GM21447 (cell line): ENCODE data around the gene ZBTB16.

Experiments
- ATAC-seq: cut with Tn5 transposase; IDR thresholded peaks from one replicate; pipeline ENCODE4 v1.9.1; 2021; ENCODE audit not compliant: unreplicated experiment

Gene ZBTB16

GRCh38 chr11:114253771-114254170 is 194.3 kb downstream of the ZBTB16 start:
- no peak for ATAC-seq

GRCh38 chr11:114254571-114255146 is 195.1 kb downstream of the ZBTB16 start:
- no peak for ATAC-seq

GRCh38 chr11:114255289-114255688 is 195.8 kb downstream of the ZBTB16 start:
- ATAC-seq, result no peak

GRCh38 chr11:114256176-114256966 is 196.9 kb downstream of the ZBTB16 start:
- no peak for ATAC-seq

DNA sequence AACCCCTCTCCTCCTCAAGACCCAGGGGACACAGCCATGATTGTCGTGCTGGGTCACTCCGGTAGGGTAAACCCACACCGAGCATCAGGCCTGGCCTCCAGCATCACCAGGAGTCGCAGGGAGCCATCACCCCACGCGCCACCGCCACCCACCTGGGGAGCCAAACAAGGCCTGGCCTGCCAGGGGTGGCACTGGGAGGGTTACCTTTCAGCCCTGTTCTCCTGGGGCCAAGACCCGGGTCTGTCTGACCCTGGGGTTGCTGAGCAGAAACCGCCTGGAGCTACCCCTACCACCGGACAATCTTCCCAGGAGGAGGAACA is 197.4 kb downstream of the ZBTB16 start:
- ATAC-seq, result no peak

- ATAC-seq, result no peak
These were observed 198.4 kb downstream of the ZBTB16 start for GRCh38 chr11:114257621-114258558.

- ATAC-seq, result no peak
These were observed 199.2 kb downstream of the ZBTB16 start for GRCh38 chr11:114258696-114259095.

GRCh38 chr11:114259124-114259526 is 199.6 kb downstream of the ZBTB16 start:
- ATAC-seq, result no peak

DNA sequence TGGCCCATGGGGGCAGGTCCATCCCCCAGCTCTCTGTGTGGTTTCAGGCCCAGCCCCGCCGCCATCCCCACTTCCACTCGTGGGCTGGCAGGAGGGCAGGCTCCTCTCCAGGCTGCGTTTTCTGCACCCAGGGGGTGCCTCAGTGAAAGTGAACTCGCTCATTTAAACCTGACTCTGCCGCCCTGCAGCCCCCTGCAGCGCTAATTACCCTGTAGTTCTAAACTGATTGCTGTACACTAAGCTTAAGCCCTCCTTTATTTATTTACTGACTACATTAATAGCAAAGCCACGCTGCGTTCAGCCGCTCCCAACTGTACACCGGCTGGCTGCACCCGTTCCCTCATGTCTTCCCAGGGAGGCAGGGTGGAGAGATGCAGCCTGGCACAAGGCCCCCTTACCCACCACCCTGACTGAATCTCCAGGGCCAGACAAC is 200.1 kb downstream of the ZBTB16 start:
- no peak for ATAC-seq

DNA sequence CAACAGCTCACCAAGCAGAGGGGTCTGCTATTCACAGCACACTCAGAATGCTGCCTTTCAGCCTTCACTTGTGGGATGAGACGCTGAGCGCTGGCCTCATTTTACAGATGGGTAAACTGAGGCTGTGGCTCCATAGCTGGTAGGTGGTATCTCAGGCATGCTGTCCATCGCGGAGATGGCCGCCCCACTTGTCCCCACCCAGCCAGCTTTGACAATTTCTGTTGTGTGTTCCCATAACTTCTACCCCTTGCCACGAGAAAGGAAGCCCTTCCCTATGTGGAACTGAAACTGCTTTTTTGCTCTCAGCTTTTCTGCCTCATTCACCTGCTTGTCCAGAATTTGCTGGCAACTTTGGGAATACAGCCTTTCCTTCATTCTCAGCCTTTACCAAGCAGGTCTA is 200.6 kb downstream of the ZBTB16 start:
- ATAC-seq, result no peak

DNA sequence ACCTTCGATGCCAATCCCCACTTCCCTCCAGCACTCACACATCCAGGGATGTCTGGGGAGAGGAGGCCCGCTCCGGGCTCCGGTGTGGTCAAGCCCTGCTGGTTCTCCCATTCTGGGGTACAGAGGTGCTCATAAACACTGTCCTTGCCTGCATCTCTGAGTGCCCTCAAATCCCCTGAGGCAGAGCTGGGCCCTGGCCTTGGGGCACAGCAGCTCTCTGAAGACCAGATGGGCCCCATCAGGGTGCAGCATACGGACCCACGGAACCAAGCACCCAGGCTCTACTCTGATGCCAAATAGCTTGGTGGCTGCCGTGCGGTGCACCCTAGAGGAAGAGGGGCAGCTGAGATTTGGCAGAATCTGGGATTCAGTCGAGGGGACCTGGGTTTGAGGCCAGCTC is 201.0 kb downstream of the ZBTB16 start:
- no peak for ATAC-seq

GRCh38 chr11:114261791-114262190 is 202.3 kb downstream of the ZBTB16 start:
- ATAC-seq, result no peak

- ATAC-seq, result no peak
These were observed 203.4 kb downstream of the ZBTB16 start for GRCh38 chr11:114262681-114263512.

- no peak for ATAC-seq
These were observed 204.1 kb downstream of the ZBTB16 start for GRCh38 chr11:114263513-114264170.

DNA sequence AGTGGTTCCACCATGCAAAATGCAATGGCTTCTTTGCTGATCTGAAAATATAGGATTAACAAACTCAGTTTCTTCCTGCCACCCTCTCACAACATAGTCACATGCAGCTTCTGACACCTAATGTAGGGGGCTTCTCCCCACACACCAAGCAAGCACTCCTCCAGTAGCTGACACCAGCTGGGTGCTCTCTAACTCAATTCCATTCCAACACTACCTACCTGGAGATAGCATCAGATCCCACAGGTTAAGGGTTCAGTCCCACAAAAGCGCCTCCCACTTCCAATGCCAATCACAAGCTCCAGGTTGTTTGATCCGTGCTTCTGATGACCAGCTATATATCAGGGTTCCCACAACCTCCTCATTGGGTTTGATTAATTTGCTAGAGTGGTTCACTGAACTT is 204.9 kb downstream of the ZBTB16 start:
- ATAC-seq, result no peak

DNA sequence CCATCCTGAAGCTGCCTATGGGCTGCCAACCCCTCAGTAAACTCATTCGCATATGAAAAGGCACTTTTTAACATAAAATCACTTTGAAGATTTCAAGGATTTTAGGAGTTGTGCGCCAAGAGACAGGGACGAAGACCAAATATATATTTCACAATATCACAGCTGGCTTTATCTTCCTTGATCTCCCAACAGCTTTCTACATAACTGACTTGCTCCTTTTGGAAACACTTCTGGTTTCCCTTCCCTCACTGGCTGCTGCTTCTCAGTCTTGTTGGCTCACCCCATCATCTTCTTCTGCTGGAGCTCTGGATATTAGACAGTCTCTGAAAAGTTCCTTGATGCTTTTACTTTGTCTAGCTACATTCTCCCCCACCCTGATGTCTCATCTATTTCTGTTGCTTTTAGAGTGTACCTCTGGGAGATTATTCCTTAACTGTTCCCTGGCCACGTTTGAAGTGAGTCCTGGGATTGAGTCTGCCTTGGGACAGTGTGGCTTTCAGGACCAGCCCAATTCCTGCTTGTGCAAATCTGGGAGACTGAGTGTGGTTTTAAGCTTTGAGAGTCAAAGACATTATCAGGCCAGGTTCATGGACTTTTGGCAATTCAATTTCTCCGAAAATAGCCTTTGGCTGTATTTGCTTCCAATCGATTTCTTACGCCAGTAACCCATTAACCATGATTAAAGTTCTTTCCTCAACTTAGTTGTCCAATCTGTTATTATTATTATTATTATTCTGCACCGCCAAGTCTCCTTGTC is 205.8 kb downstream of the ZBTB16 start:
- no peak for ATAC-seq

DNA sequence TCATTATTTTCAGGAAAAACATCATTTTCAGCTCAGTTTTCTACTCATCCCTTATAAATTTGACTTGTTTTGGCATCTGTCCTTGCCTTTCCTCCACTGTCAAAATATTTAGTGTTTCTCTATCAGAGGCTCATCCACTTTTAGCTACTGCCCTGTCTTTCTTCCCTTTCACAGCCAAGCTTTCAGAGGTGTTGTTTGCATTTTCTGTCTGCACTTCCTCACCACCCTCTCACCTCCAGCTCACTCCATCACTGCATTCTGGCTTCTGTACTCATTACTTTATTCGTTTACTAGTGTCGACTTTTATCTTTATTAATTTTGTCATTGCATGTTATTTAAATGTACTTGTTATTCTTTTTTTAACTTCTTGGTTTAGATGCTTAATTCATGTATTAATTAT is 210.0 kb downstream of the ZBTB16 start:
- no peak for ATAC-seq

- no peak for ATAC-seq
These were observed 211.2 kb downstream of the ZBTB16 start for GRCh38 chr11:114270531-114271270.

DNA sequence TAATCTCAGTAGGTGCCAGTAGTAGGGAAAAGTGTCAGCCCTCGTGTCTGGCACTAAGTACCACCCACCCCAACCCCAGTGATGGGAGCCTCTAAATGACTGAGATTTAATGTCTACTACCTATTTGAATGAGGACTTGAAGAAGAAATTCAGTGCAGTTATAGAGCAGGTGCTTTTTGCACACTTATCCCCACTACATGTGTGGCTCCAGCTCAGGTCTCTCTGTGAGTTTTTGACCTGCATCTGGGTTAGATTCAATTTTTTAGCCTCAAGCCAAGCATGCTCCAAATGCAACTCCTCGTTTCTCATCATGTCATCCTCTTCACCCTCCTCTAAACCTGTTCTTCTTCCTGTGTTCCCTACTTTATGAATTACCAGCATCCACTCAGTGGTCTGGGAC is 211.8 kb downstream of the ZBTB16 start:
- ATAC-seq, result no peak
